Measurements from ENCODE around the gene PIK3CB. TPM values are rescaled to one million over a fixed set of nuclear protein-coding genes. Genes with fewer than 3 reads are reported as not detected.

PIK3CB gene
- total RNA-seq, 2 experiments from 2014 or later: 23.0 to 26.4 TPM

- CTCF ChIA-PET: no interaction called here
- Mint-ChIP-seq H3K4me3 (no peak overlapping the region), H3K27ac (no peak overlapping the region), H3K36me3 (ENCODE audit: low read depth) (no peaks in the 10 kb centered on the region), H3K4me1 (ENCODE audit: low read depth) (no peaks in the 10 kb centered on the region), H3K27me3 (no peaks in the 10 kb centered on the region), H3K9me3 (no peaks in the 10 kb centered on the region)
- H3K9me3 ChIP-seq (ENCODE audit: control insufficient read depth in 1 of 2, insufficient read depth in 1 of 2, low read length in 2 of 2): no peaks in the 10 kb centered on the region
- POLR2A ChIA-PET: no interaction called here
- H3K4me3 ChIP-seq (ENCODE audit: low read length): no peak overlapping the region
- H3K36me3 ChIP-seq (ENCODE audit: insufficient read depth, low read length): no peaks in the 10 kb centered on the region
- no peaks in the 10 kb centered on the region for H3K27me3 ChIP-seq (ENCODE audit: control insufficient read depth in 1 of 2, insufficient read depth in 2 of 2, low read length in 2 of 2)
- intact Hi-C loops (cut with DNase I, micrococcal nuclease): no loop called here
- no peak overlapping the region for H3K27ac ChIP-seq (ENCODE audit: low read depth in 1 of 2, low read length in 2 of 2)
- DNase-seq (no peak), ATAC-seq (ENCODE audit: poor library complexity) (no peak)
- TF ChIP-seq, protein P1, sequence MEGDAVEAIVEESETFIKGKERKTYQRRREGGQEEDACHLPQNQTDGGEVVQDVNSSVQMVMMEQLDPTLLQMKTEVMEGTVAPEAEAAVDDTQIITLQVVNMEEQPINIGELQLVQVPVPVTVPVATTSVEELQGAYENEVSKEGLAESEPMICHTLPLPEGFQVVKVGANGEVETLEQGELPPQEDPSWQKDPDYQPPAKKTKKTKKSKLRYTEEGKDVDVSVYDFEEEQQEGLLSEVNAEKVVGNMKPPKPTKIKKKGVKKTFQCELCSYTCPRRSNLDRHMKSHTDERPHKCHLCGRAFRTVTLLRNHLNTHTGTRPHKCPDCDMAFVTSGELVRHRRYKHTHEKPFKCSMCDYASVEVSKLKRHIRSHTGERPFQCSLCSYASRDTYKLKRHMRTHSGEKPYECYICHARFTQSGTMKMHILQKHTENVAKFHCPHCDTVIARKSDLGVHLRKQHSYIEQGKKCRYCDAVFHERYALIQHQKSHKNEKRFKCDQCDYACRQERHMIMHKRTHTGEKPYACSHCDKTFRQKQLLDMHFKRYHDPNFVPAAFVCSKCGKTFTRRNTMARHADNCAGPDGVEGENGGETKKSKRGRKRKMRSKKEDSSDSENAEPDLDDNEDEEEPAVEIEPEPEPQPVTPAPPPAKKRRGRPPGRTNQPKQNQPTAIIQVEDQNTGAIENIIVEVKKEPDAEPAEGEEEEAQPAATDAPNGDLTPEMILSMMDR (IDR thresholded peaks at IDR 0.05): no peak
- no peaks in the 10 kb centered on the region for H3K4me1 ChIP-seq (ENCODE audit: insufficient read depth, low read length)
Measured at GRCh38 chr3:138863776-138864113, 29.0 kb upstream of the PIK3CB start.

DNA sequence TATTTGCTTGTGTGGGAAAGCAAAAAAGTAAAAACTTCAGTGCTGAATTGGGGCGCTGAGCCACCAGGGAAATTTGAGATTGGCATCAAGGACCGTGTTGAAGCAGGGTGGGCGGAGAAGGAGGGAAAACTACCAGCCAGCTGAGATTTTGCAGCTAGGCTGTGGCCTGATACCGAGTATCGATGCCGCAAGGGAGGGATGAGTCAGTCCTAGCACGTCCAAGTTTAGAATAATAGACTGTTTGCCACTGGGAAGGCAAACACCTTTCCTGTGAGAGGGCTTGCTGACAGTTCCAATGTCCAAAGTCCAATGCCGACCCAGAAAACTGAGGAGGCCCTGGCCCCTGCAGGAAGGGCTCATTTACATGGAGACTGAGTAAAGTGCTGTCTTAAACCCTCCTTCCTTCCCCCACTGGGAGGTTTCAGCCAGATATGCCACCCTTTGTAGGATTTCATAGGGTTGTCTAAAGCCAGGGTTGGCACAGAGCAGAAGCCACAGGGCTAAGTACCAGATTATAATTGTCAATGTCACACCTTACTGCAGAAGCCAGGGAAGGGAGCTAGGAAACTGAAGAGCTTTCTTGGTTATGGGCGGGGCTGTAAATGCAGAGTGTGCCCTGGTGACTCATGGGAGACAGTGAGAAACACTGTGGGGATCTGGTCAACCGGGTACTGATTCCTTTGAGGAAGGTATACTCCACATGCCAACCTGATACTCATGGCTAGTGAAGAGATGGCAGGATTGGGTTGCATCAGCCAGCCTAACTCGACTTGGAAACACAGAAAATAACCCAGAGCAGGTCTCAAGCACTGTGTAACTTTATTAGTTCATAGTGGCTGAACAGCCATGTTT lies 28.4 kb upstream of the PIK3CB start:
- ChIA-PET CTCF (no interaction called here), POLR2A (no interaction called here)
- TF ChIP-seq, protein P1 (IDR thresholded peaks at IDR 0.05): no peak
- H3K9me3 ChIP-seq (ENCODE audit: control insufficient read depth in 1 of 2, insufficient read depth in 1 of 2, low read length in 2 of 2): no peaks in the 10 kb centered on the region
- H3K36me3 ChIP-seq (ENCODE audit: insufficient read depth, low read length): no peaks in the 10 kb centered on the region
- H3K4me1 ChIP-seq (ENCODE audit: insufficient read depth, low read length): no peaks in the 10 kb centered on the region
- Mint-ChIP-seq H3K9me3 (no peaks in the 10 kb centered on the region), H3K4me3 (no peak overlapping the region), H3K4me1 (ENCODE audit: low read depth) (no peaks in the 10 kb centered on the region), H3K36me3 (ENCODE audit: low read depth) (no peaks in the 10 kb centered on the region), H3K27me3 (no peaks in the 10 kb centered on the region), H3K27ac (no peak overlapping the region)
- intact Hi-C loops (cut with DNase I, micrococcal nuclease): no loop called here
- H3K27ac ChIP-seq (ENCODE audit: low read depth in 1 of 2, low read length in 2 of 2): no peak overlapping the region
- H3K4me3 ChIP-seq (ENCODE audit: low read length): no peak overlapping the region
- no peak for ATAC-seq (ENCODE audit: poor library complexity)
- DNase-seq: peak in 2 of 14 experiments; percentile 51 to 53
- no peaks in the 10 kb centered on the region for H3K27me3 ChIP-seq (ENCODE audit: control insufficient read depth in 1 of 2, insufficient read depth in 2 of 2, low read length in 2 of 2)

GRCh38 chr3:138862531-138862923 lies 27.8 kb upstream of the PIK3CB start:
- Mint-ChIP-seq H3K4me1 (ENCODE audit: low read depth) (no peaks in the 10 kb centered on the region), H3K9me3 (no peaks in the 10 kb centered on the region), H3K36me3 (ENCODE audit: low read depth) (no peaks in the 10 kb centered on the region), H3K27ac (no peak overlapping the region), H3K4me3 (no peak overlapping the region), H3K27me3 (no peaks in the 10 kb centered on the region)
- no peaks in the 10 kb centered on the region for H3K36me3 ChIP-seq (ENCODE audit: insufficient read depth, low read length)
- DNase-seq: peak in 2 of 14 experiments; percentile 12 to 25
- no peaks in the 10 kb centered on the region for H3K27me3 ChIP-seq (ENCODE audit: control insufficient read depth in 1 of 2, insufficient read depth in 2 of 2, low read length in 2 of 2)
- ChIA-PET CTCF (no interaction called here), POLR2A (no interaction called here)
- TF ChIP-seq, protein P1 (IDR thresholded peaks at IDR 0.05): no peak
- no peak overlapping the region for H3K4me3 ChIP-seq (ENCODE audit: low read length)
- ATAC-seq (ENCODE audit: poor library complexity): no peak
- no peaks in the 10 kb centered on the region for H3K9me3 ChIP-seq (ENCODE audit: control insufficient read depth in 1 of 2, insufficient read depth in 1 of 2, low read length in 2 of 2)
- no peak overlapping the region for H3K27ac ChIP-seq (ENCODE audit: low read depth in 1 of 2, low read length in 2 of 2)
- no peaks in the 10 kb centered on the region for H3K4me1 ChIP-seq (ENCODE audit: insufficient read depth, low read length)
- intact Hi-C loops (cut with DNase I, micrococcal nuclease): no loop called here
